ENCODE results near the gene RPRD1B. TPM values are rescaled to one million over a fixed set of nuclear protein-coding genes. Genes with fewer than 3 reads are reported as not detected.

The RPRD1B gene
- total and polyA plus RNA-seq, 2 donors (not counting 3 experiments of a cell fraction or from before 2014, with no cell fraction given): 13.0 to 29.3 TPM

DNA sequence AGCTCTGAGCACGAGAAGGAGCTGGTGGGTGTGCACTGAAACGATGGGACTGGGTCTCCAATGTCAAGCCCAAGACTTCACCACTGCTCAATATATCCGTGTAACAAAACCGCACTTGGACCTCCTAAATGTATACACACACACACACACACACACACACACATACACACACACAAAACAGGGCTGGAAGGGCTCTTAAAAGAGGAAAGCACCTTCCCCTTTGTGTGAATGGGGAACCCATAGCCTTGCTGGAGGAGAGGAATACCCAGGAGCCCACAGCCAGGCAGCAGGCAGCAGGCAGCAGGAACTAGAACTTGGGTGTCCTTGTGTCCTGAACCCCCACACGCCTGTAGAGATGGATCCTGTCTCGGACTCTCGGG is 101.7 kb downstream of the RPRD1B start:
- intact Hi-C loops (cut with micrococcal nuclease) (no loop called here), dilution Hi-C loops (cut with MboI; ENCODE audit: extremely low pct_ligation_motif_present, low sequenced_read_pairs) (no loop called here)
- H3K27ac ChIP-seq (ENCODE audit: insufficient read depth, low read depth, low read length): peak overlapping the region; percentile 88
- H3K9me1 ChIP-seq (replicated peaks; ENCODE audit: control insufficient read depth, extremely low read depth, insufficient read depth, low read length): no peaks in the 10 kb centered on the region
- TF ChIP-seq, protein P1, sequence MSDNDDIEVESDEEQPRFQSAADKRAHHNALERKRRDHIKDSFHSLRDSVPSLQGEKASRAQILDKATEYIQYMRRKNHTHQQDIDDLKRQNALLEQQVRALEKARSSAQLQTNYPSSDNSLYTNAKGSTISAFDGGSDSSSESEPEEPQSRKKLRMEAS (IDR thresholded peaks at IDR 0.05; ENCODE audit: insufficient read depth, insufficient read length): no peak
- TF ChIP-seq MYC (IDR thresholded peaks at IDR 0.05; ENCODE audit: low read depth, low read length): no peak
- no TSS peak for BruUV-seq (replicated peaks)
- DNase-seq (ENCODE audit: low read depth, low spot score) (no peak), FAIRE-seq (no peak)
- H3K4me2 ChIP-seq (ENCODE audit: insufficient read depth, low read length): peak overlapping the region; percentile 59
- no peaks in the 10 kb centered on the region for H3K9me3 ChIP-seq (replicated peaks; ENCODE audit: control insufficient read depth, insufficient read depth, low read length)
- H3K36me3 ChIP-seq (ENCODE audit: control insufficient read depth in 2 of 2, extremely low read depth in 1 of 2, insufficient read depth in 2 of 2, low read length in 2 of 2): peaks cover 32 to 68% of the 10 kb centered on the region in 2 experiments
- no peaks in the 10 kb centered on the region for H3K27me3 ChIP-seq (ENCODE audit: control insufficient read depth in 2 of 2, insufficient read depth in 2 of 2, low read length in 2 of 2)
- H3K9ac ChIP-seq (replicated peaks; ENCODE audit: extremely low read depth, insufficient read depth, low read length): peak overlapping the region; percentile 51
- no peaks in the 10 kb centered on the region for H4K20me1 ChIP-seq (replicated peaks; ENCODE audit: control insufficient read depth, extremely low read depth, insufficient read depth, low read length)
- H3K4me3 ChIP-seq (replicated peaks in 1 of 3; ENCODE audit: insufficient read depth in 1 of 3, low read depth in 1 of 3, low read length in 3 of 3): no peak overlapping the region
- H2AFZ ChIP-seq (ENCODE audit: low read depth, low read length): no peak overlapping the region
- ChIA-PET POLR2A (interaction anchor here (0.7 to 1.7 kb wide), 4 partner anchors 9 to 62 kb away, joined by 3 to 6 read pairs (median 4); no protein-coding TSS in a partner anchor), CTCF (interaction anchor here (1.0 to 4.4 kb wide), 12 partner anchors 9 to 86 kb away, joined by 3 to 42 read pairs (median 5); no protein-coding TSS in a partner anchor)
- peaks cover 56% of the 10 kb centered on the region for H3K4me1 ChIP-seq (ENCODE audit: control insufficient read depth, extremely low read depth, insufficient read depth, low read length)
- H3K79me2 ChIP-seq (ENCODE audit: control insufficient read depth, insufficient read depth, low read length): no peaks in the 10 kb centered on the region

DNA sequence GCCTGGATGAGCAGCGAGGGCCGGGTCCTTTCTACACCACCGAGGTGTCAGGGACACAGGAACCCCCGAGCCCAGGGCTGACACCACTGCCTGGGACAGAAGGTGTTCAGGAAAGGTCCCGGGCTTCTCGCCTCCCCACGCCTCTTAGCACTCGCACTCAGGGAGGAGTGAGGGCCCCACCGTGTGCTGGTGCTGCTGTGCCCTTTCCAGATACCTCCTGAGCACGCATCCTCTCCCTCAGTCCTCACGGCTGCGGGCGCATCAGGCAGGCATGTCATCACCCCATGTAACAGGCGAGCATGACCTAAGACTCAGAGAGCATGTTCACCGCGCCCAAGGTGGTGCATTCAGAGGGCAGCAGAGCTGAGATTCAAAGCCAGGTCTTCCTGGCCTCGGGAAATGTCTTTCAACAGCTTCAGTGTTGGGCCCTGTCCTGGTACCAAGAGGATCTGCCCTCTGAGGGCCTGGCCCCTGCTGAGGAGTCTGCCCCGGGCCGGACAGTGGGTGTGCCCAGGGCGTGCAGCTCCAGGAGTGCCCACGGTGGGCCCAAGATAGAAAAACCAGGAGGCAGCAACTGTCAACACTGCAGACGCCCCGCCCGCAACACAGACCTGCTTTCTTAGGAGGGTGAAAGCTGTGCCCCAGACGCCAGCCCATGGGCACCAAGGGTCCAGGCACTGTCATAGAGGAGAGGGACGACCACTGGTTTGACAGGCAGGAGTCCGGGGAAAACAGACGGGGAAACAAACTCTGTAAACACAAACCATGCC is 102.3 kb downstream of the RPRD1B start:
- H3K9ac ChIP-seq (replicated peaks; ENCODE audit: extremely low read depth, insufficient read depth, low read length): peak overlapping the region; percentile 51
- TF ChIP-seq, protein P2, sequence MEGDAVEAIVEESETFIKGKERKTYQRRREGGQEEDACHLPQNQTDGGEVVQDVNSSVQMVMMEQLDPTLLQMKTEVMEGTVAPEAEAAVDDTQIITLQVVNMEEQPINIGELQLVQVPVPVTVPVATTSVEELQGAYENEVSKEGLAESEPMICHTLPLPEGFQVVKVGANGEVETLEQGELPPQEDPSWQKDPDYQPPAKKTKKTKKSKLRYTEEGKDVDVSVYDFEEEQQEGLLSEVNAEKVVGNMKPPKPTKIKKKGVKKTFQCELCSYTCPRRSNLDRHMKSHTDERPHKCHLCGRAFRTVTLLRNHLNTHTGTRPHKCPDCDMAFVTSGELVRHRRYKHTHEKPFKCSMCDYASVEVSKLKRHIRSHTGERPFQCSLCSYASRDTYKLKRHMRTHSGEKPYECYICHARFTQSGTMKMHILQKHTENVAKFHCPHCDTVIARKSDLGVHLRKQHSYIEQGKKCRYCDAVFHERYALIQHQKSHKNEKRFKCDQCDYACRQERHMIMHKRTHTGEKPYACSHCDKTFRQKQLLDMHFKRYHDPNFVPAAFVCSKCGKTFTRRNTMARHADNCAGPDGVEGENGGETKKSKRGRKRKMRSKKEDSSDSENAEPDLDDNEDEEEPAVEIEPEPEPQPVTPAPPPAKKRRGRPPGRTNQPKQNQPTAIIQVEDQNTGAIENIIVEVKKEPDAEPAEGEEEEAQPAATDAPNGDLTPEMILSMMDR (IDR thresholded peaks at IDR 0.05; ENCODE audit: extremely low read depth in 1 of 2, insufficient read depth in 1 of 2, low read depth in 1 of 2, low read length in 2 of 2): no peak
- TF ChIP-seq POLR2A (IDR thresholded peaks at IDR 0.05; ENCODE audit: low read depth, low read length) (peak; percentile 14), MYC (IDR thresholded peaks at IDR 0.05; ENCODE audit: low read depth, low read length) (no peak), GATA2 (IDR thresholded peaks at IDR 0.05; ENCODE audit: insufficient read depth, insufficient read length, low read depth, low read length) (no peak), JUN (IDR thresholded peaks at IDR 0.05; ENCODE audit: borderline replicate concordance, insufficient read depth, insufficient read length, low read depth) (no peak)
- DNase-seq (ENCODE audit: low read depth, low spot score) (no peak), FAIRE-seq (no peak)
- no peaks in the 10 kb centered on the region for H4K20me1 ChIP-seq (replicated peaks; ENCODE audit: control insufficient read depth, extremely low read depth, insufficient read depth, low read length)
- BruUV-seq (replicated peaks): no TSS peak
- no peaks in the 10 kb centered on the region for H3K79me2 ChIP-seq (ENCODE audit: control insufficient read depth, insufficient read depth, low read length)
- ChIA-PET POLR2A (interaction anchor here (1.3 to 1.7 kb wide), 3 partner anchors 9 to 63 kb away, joined by 3 to 6 read pairs (median 4); no protein-coding TSS in a partner anchor), CTCF (interaction anchor here (1.3 to 4.4 kb wide), 7 partner anchors 8 to 85 kb away, joined by 3 to 42 read pairs (median 8); no protein-coding TSS in a partner anchor)
- H3K27ac ChIP-seq (ENCODE audit: insufficient read depth, low read depth, low read length): peak overlapping the region; percentile 88
- H3K9me1 ChIP-seq (replicated peaks; ENCODE audit: control insufficient read depth, extremely low read depth, insufficient read depth, low read length): no peaks in the 10 kb centered on the region
- dilution Hi-C loops (cut with MboI; ENCODE audit: extremely low pct_ligation_motif_present, low sequenced_read_pairs): no loop called here
- no peak overlapping the region for H3K4me3 ChIP-seq (replicated peaks in 1 of 3; ENCODE audit: insufficient read depth in 1 of 3, low read depth in 1 of 3, low read length in 3 of 3)
- peaks cover 62% of the 10 kb centered on the region for H3K4me1 ChIP-seq (ENCODE audit: control insufficient read depth, extremely low read depth, insufficient read depth, low read length)
- intact Hi-C loops (cut with micrococcal nuclease): no loop called here
- peaks cover 27 to 63% of the 10 kb centered on the region in 2 experiments for H3K36me3 ChIP-seq (ENCODE audit: control insufficient read depth in 2 of 2, extremely low read depth in 1 of 2, insufficient read depth in 2 of 2, low read length in 2 of 2)
- H3K27me3 ChIP-seq (ENCODE audit: control insufficient read depth in 2 of 2, insufficient read depth in 2 of 2, low read length in 2 of 2): no peaks in the 10 kb centered on the region
- no peak overlapping the region for H2AFZ ChIP-seq (ENCODE audit: low read depth, low read length)
- no peak overlapping the region for H3K4me2 ChIP-seq (ENCODE audit: insufficient read depth, low read length)
- H3K9me3 ChIP-seq (replicated peaks; ENCODE audit: control insufficient read depth, insufficient read depth, low read length): no peaks in the 10 kb centered on the region
